H9 (cell line): ENCODE measurements around the gene ARHGAP29. TPM values are rescaled to one million over a fixed set of nuclear protein-coding genes. Genes with fewer than 3 reads are reported as not detected.
"Not testable (repeated sequence)": the region's sequence is repeated elsewhere in the genome, so short reads cannot be mapped to it uniquely, and the experiment has no call there.

Source experiments
- DNase-seq: peaks from one replicate; pipeline ENCODE4 v3.0.0-alpha.2; 2017
- H2AFZ ChIP-seq: one replicate; pipeline ENCODE4 v1.6.1; 2013; ENCODE audit warnings: mild to moderate bottlenecking, low read length, control low read depth, moderate library complexity
- H2AK5ac ChIP-seq: 2 replicates; pipeline ENCODE4 v1.6.1; 2013; ENCODE audit warnings: low read length, control low read depth, mixed read lengths; ENCODE audit not compliant: insufficient read length
- H2BK120ac ChIP-seq: one replicate; pipeline ENCODE4 v1.6.1; 2013; ENCODE audit warnings: low read depth, mild to moderate bottlenecking, low read length, control low read depth, inconsistent platforms; ENCODE audit not compliant: poor library complexity, severe bottlenecking
- H2BK12ac ChIP-seq: 2 replicates; pipeline ENCODE4 v1.6.1; 2013; ENCODE audit warnings: low read length, control low read depth, mixed read lengths, low read depth; ENCODE audit not compliant: insufficient read length
- H2BK15ac ChIP-seq: 2 replicates; pipeline ENCODE4 v1.6.1; 2013; ENCODE audit warnings: low read depth, low read length, control low read depth
- H2BK20ac ChIP-seq: one replicate; pipeline ENCODE4 v1.6.1; 2013; ENCODE audit warnings: low read depth, mild to moderate bottlenecking, low read length, control low read depth, inconsistent platforms; ENCODE audit not compliant: poor library complexity, severe bottlenecking
- H2BK5ac ChIP-seq: 2 replicates; pipeline ENCODE4 v1.6.1; 2013; ENCODE audit warnings: low read length, control low read depth, mixed read lengths; ENCODE audit not compliant: insufficient read length
- H3K14ac ChIP-seq: 2 replicates; pipeline ENCODE4 v1.6.1; 2013; ENCODE audit warnings: low read length, control low read depth; ENCODE audit not compliant: insufficient read depth
- H3K18ac ChIP-seq: 2 replicates; pipeline ENCODE4 v1.6.1; 2013; ENCODE audit warnings: low read depth, mild to moderate bottlenecking, mixed read lengths, low read length, control low read depth; ENCODE audit not compliant: insufficient read length
- H3K23ac ChIP-seq: 2 replicates; pipeline ENCODE4 v1.6.1; 2013; ENCODE audit warnings: low read length, control low read depth, mixed read lengths, low read depth; ENCODE audit not compliant: insufficient read length
- H3K23me2 ChIP-seq: 2 replicates; pipeline ENCODE4 v1.6.1; 2013; ENCODE audit warnings: low read depth, mild to moderate bottlenecking, mixed read lengths, low read length, control low read depth; ENCODE audit not compliant: insufficient read length, poor library complexity, severe bottlenecking
- H3K27ac ChIP-seq: 2 replicates; pipeline ENCODE4 v1.5.1; 2013; ENCODE audit warnings: low read length, control low read depth, mixed read lengths, low read depth; ENCODE audit not compliant: insufficient read length
- H3K27me3 ChIP-seq: 2 replicates; pipeline ENCODE4 v1.6.1; 2013; ENCODE audit warnings: low read length, control low read depth, inconsistent platforms; ENCODE audit not compliant: insufficient read depth
- H3K4ac ChIP-seq: 2 replicates; pipeline ENCODE4 v1.6.1; 2013; ENCODE audit warnings: low read depth, mild to moderate bottlenecking, control low read depth, inconsistent platforms, low read length, moderate library complexity
- H3K4me1 ChIP-seq: 2 replicates; pipeline ENCODE4 v1.6.1; 2013; ENCODE audit warnings: low read length, control low read depth, inconsistent platforms; ENCODE audit not compliant: insufficient read depth
- H3K4me2 ChIP-seq: 2 replicates; pipeline ENCODE4 v1.6.1; 2013; ENCODE audit warnings: low read length, control low read depth, mixed read lengths; ENCODE audit not compliant: insufficient read length, insufficient read depth
- H3K56ac ChIP-seq: 2 replicates; pipeline ENCODE4 v1.6.1; 2013; ENCODE audit warnings: low read depth, mild to moderate bottlenecking, mixed read lengths, low read length, control low read depth; ENCODE audit not compliant: insufficient read length
- H3K79me1 ChIP-seq: 2 replicates; pipeline ENCODE4 v1.6.1; 2013; ENCODE audit warnings: low read depth, mild to moderate bottlenecking, moderate library complexity, low read length, control low read depth, inconsistent platforms; ENCODE audit not compliant: insufficient read depth, poor library complexity, severe bottlenecking
- H3K79me2 ChIP-seq: 2 replicates; pipeline ENCODE4 v1.6.1; 2013; ENCODE audit warnings: low read length, control low read depth, inconsistent platforms; ENCODE audit not compliant: insufficient read depth
- H3K9ac ChIP-seq: 2 replicates; pipeline ENCODE4 v1.6.1; 2013; ENCODE audit warnings: low read length, control low read depth, mixed read lengths; ENCODE audit not compliant: insufficient read length; ENCODE audit errors: extremely low read depth
- H3K9me3 ChIP-seq: one replicate; pipeline ENCODE4 v1.6.1; 2013; ENCODE audit warnings: low read depth, low read length, inconsistent platforms; ENCODE audit not compliant: control insufficient read depth
- H3T11ph ChIP-seq: one replicate; pipeline ENCODE4 v1.6.1; 2013; ENCODE audit warnings: mild to moderate bottlenecking, low read length, control low read depth, inconsistent platforms
- H4K20me1 ChIP-seq: one replicate; pipeline ENCODE4 v1.6.1; 2013; ENCODE audit not compliant: control insufficient read depth, insufficient read length, insufficient read depth
- H4K5ac ChIP-seq: 2 replicates; pipeline ENCODE4 v1.6.1; 2013; ENCODE audit warnings: low read depth, mild to moderate bottlenecking, mixed read lengths, low read length, control low read depth; ENCODE audit not compliant: insufficient read length
- H4K8ac ChIP-seq: replicated peaks from 2 replicates; pipeline ENCODE4 v1.6.1; 2013; ENCODE audit warnings: low read length, control low read depth, mixed read lengths, low read depth; ENCODE audit not compliant: insufficient read length
- H4K91ac ChIP-seq: 2 replicates; pipeline ENCODE4 v1.6.1; 2013; ENCODE audit warnings: low read depth, mild to moderate bottlenecking, moderate library complexity, mixed read lengths, low read length, control low read depth; ENCODE audit not compliant: insufficient read length
- H3K27ac Mint-ChIP-seq, 3 experiments: 2 replicates in 2 of 3; 3 replicates in 1 of 3; pipeline ENCODE4 v1.8.0; 2020 to 2021; ENCODE audit warnings: mixed read lengths in 3 of 3, mild to moderate bottlenecking in 1 of 3, moderate library complexity in 1 of 3
- H3K27me3 Mint-ChIP-seq: 2 replicates; pipeline ENCODE4 v1.8.0; 2021; ENCODE audit warnings: low read depth, mild to moderate bottlenecking, moderate library complexity, mixed read lengths
- H3K36me3 Mint-ChIP-seq, 3 experiments: 2 replicates in 2 of 3; 3 replicates in 1 of 3; pipeline ENCODE4 v1.8.0; 2020 to 2021; ENCODE audit warnings: low read depth in 3 of 3, mixed read lengths in 3 of 3; ENCODE audit not compliant: insufficient read depth in 1 of 3
- H3K4me1 Mint-ChIP-seq, 2 experiments: 2 replicates each; pipeline ENCODE4 v1.8.0; 2020; ENCODE audit warnings: mixed read lengths in 2 of 2
- H3K4me3 Mint-ChIP-seq, 2 experiments: 2 replicates in 1 of 2; 3 replicates in 1 of 2; pipeline ENCODE4 v1.8.0; 2020 to 2021; ENCODE audit warnings: mild to moderate bottlenecking in 2 of 2, mixed read lengths in 2 of 2, moderate library complexity in 1 of 2
- H3K9me3 Mint-ChIP-seq, 2 experiments: 2 replicates in 1 of 2; 3 replicates in 1 of 2; pipeline ENCODE4 v1.8.0; 2020; ENCODE audit warnings: mild to moderate bottlenecking in 2 of 2, mixed read lengths in 2 of 2, moderate library complexity in 1 of 2
- CTCF ChIP-seq: fragments of 200-600 bp; sonication (generic); conservative IDR thresholded peaks from 3 replicates; pipeline ENCODE4 v1.8.0; 2021; ENCODE audit warnings: antibody characterized with exemption, mild to moderate bottlenecking
- WGBS: extraction: QIAGEN DNeasy Blood & Tissue Kit; methylation state at CpG from one replicate; pipeline ENCODE4 v1.1.7; 2013; ENCODE audit warnings: missing lambda C conversion rate, low lambda C conversion rate, mixed read lengths; ENCODE audit not compliant: insufficient read length; ENCODE audit errors: extremely low coverage; 5-methylcytosine and 5-hydroxymethylcytosine counted together
- total RNA-seq: library from RNA; stranded (reverse); gene quantifications from 2 replicates; pipeline ENCODE4 v1.2.1, GENCODE V29; 2021

The ARHGAP29 gene
- total RNA-seq, 1 experiment from 2014 or later = 1.3 TPM

DNA sequence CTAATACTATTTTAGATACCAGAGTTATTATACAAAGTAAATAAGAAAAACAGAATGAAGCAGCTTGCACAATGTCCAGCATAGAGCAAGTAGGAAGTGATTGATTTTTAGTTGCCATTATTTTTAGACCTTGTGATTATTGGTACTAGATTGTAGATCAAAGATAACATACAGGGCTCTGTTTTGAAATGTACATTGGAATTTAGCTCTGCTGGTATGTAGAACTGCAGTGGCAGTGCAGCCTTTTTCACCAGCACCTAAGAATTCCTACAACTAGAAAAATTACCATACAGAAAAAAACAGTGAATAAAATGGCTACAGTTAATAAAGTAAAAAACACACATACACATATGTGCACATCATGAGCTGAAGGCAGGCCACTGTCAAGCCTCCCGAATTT lies 84.3 kb downstream of the ARHGAP29 start:
- no peaks in the 10 kb centered on the region for H3K79me1 ChIP-seq
- H2AK5ac ChIP-seq = no peak overlapping the region
- no peak overlapping the region for H2BK15ac ChIP-seq
- H3K23ac ChIP-seq = no peak overlapping the region
- H3K4me1 ChIP-seq = no peaks in the 10 kb centered on the region
- no peak overlapping the region for H2BK12ac ChIP-seq
- H3K27me3 ChIP-seq = no peaks in the 10 kb centered on the region
- no peak overlapping the region for H3T11ph ChIP-seq
- H2BK20ac ChIP-seq = no peak overlapping the region
- WGBS = no CpG with 5 or more reads among the region's 1 CpG
- no peaks in the 10 kb centered on the region for H4K20me1 ChIP-seq
- H3K4me1 Mint-ChIP-seq = peaks cover 11 to 14% of the 10 kb centered on the region in 2 experiments
- no peak overlapping the region for H4K8ac ChIP-seq
- no peak overlapping the region for H3K56ac ChIP-seq
- no peak overlapping the region for H3K4me2 ChIP-seq
- no peak overlapping the region for H3K14ac ChIP-seq
- H3K4me3 Mint-ChIP-seq = no peak overlapping the region
- no peak for TF ChIP-seq CTCF
- no peak overlapping the region for H3K4ac ChIP-seq
- no peak overlapping the region for H3K27ac ChIP-seq
- H4K5ac ChIP-seq = no peak overlapping the region
- H2BK5ac ChIP-seq = no peak overlapping the region
- H2AFZ ChIP-seq = no peak overlapping the region
- no peaks in the 10 kb centered on the region for H3K9me3 ChIP-seq
- H4K91ac ChIP-seq = no peak overlapping the region
- H3K27ac Mint-ChIP-seq = no peak overlapping the region
- no peaks in the 10 kb centered on the region for H3K36me3 Mint-ChIP-seq
- H3K9ac ChIP-seq = no peak overlapping the region
- H3K9me3 Mint-ChIP-seq = no peaks in the 10 kb centered on the region; a peak in 1 of 5 replicates
- no peaks in the 10 kb centered on the region for H3K23me2 ChIP-seq
- no peak for DNase-seq
- no peak overlapping the region for H2BK120ac ChIP-seq
- H3K79me2 ChIP-seq = no peaks in the 10 kb centered on the region
- no peak overlapping the region for H3K18ac ChIP-seq
- peaks cover 1% of the 10 kb centered on the region; the same call in 1 of the 2 replicates for H3K27me3 Mint-ChIP-seq

GRCh38 chr1:94149166-94149565 lies 88.2 kb downstream of the ARHGAP29 start:
- not testable (repeated sequence) for H4K8ac ChIP-seq, H3K4ac ChIP-seq, H3K23me2 ChIP-seq, H3K56ac ChIP-seq, H3K4me1 ChIP-seq, H3K23ac ChIP-seq, H2AFZ ChIP-seq, H3K27me3 ChIP-seq, H3K9ac ChIP-seq, H2BK20ac ChIP-seq, H3K27me3 Mint-ChIP-seq, H3K9me3 Mint-ChIP-seq, H2BK5ac ChIP-seq, H4K5ac ChIP-seq, H3K79me1 ChIP-seq, H4K91ac ChIP-seq, H3T11ph ChIP-seq, H2BK12ac ChIP-seq, H3K36me3 Mint-ChIP-seq, H4K20me1 ChIP-seq, H2BK15ac ChIP-seq, DNase-seq, H2AK5ac ChIP-seq, H3K27ac ChIP-seq, H3K14ac ChIP-seq, H3K9me3 ChIP-seq, H2BK120ac ChIP-seq, H3K79me2 ChIP-seq, H3K4me3 Mint-ChIP-seq, H3K18ac ChIP-seq, H3K4me2 ChIP-seq
- H3K27ac Mint-ChIP-seq = peak overlapping the region in 1 of 3 experiments; percentile 34; a peak in 1 of 7 replicates
- peaks cover 17 to 20% of the 10 kb centered on the region in 2 experiments for H3K4me1 Mint-ChIP-seq
